Astrocyte of the spinal cord (primary cell): ENCODE data around the gene SERPING1.

Source experiments
- DNase-seq: peaks from one replicate; pipeline ENCODE4 v3.0.0; 2011; ENCODE audit warnings: low read depth, low spot score
- H3K4me3 ChIP-seq: 2 replicates; pipeline ENCODE4 v1.5.1; 2011; ENCODE audit warnings: low read depth, mild to moderate bottlenecking, low read length, moderate library complexity
- in situ Hi-C: cut with HindIII; loops from 2 replicates; pipeline ENCODE4 v1.10.0; 2017; ENCODE audit warnings: low sequenced_read_pairs
- TF ChIP-seq, protein P1 (sequence below): IDR thresholded peaks from 2 replicates; pipeline ENCODE4 v1.5.1; 2012; ENCODE audit warnings: low read depth, mild to moderate bottlenecking, low read length, inconsistent platforms

SERPING1 gene

DNA sequence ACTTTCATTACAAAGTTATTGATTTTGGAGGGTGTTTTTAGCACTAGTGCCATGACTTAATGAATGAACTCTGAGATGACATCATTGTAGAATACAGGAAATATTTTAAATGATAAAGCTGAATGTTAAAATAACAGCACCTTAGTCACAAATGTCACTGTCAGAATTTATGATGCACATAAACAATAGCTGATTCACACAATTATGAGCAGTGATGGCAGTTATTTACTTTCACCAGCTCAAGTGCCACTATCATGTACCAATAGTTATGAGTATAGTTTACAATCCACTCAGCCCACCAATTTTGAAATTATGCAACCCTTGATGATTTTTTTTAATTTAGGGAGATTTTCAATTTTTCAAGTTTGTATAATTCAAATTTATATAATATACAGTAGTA, 23.0 kb downstream of the SERPING1 start:
- TF ChIP-seq, protein P1, sequence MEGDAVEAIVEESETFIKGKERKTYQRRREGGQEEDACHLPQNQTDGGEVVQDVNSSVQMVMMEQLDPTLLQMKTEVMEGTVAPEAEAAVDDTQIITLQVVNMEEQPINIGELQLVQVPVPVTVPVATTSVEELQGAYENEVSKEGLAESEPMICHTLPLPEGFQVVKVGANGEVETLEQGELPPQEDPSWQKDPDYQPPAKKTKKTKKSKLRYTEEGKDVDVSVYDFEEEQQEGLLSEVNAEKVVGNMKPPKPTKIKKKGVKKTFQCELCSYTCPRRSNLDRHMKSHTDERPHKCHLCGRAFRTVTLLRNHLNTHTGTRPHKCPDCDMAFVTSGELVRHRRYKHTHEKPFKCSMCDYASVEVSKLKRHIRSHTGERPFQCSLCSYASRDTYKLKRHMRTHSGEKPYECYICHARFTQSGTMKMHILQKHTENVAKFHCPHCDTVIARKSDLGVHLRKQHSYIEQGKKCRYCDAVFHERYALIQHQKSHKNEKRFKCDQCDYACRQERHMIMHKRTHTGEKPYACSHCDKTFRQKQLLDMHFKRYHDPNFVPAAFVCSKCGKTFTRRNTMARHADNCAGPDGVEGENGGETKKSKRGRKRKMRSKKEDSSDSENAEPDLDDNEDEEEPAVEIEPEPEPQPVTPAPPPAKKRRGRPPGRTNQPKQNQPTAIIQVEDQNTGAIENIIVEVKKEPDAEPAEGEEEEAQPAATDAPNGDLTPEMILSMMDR, result no peak
- in situ Hi-C loops, result no loop called here
- no peak for DNase-seq
- no peak overlapping the region for H3K4me3 ChIP-seq

DNA sequence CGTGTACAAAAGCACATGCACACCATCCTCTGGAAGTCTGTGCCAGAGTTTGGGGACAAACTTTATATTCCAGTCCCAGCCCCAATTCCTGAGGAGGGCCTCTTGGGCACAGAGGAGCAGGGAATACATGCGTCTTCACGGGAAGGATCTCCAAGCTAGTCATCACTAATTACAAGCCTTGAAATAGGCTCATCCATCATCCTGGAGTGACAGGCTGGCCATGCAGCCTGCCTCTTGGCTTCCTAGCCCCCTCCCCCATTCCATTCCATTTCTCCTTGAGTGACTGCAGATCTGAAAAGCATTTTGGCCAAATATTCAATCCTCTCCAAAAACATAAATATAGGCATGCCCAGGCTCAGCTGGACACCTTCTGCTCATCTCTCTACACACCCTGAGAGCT, 24.8 kb downstream of the SERPING1 start:
- in situ Hi-C loops, result no loop called here
- DNase-seq, result no peak
- TF ChIP-seq, protein P1, result no peak
- H3K4me3 ChIP-seq, result no peak overlapping the region

DNA sequence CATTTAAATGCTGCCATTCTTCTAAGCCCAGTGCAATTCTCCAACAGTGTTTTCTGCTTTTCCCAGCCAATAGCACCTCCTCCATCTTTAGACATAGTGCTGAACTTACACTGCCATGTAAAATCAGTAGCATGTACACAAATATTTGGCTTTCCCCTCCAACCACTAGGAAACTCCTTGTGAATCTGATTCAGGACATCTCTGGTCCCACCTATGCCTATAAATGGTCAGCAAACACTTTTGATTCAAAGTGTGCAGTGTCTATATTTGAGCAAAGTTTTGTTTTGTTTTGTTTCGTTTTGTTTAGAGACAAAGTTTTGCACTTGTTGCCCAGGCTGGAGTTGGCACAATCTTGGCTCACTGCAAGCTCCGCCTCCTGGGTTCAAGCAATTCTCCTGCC, 27.4 kb downstream of the SERPING1 start:
- TF ChIP-seq, protein P1, result no peak
- DNase-seq, result no peak
- H3K4me3 ChIP-seq, result no peak overlapping the region
- in situ Hi-C loops, result no loop called here

DNA sequence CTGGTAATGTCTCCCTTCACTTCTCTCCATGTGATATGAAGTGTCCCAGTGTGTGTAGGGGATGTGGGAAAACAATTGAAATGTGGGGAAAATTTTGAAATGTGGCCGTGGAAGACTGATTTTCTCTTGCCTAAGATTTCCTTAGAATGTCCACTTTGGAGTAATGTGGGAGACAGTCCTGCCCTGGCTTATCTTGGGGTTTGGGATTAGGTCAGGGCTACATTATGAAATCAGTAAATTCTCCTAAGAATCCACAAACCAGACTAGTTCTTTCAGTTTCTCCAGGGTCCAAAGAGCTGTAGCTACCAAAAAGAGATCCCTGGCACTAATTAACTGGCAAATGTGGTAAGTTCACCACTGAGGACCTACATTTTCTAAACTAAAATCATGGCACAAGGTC, 29.4 kb downstream of the SERPING1 start:
- no peak for DNase-seq
- in situ Hi-C loops, result no loop called here
- no peak overlapping the region for H3K4me3 ChIP-seq
- TF ChIP-seq, protein P1, result no peak

DNA sequence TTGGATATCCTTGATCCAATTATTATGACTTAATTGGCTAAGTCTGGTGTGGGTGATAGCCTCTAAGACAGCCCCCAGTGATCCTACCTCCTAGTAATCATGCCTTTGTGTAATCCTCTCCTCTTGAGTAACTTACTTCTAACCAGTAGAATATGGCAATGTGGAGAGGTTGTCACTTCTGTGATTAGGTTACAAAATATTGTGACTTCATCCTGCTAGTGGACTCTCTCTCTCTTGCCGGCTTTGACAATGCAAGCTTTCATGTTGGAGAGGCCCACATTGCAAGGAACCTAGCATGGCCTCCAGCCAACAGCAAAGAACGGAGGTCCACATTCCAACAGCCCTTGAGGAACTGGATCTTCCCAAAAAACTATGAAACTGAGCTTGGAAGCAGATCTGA, 32.7 kb downstream of the SERPING1 start:
- DNase-seq, result no peak
- in situ Hi-C loops, result no loop called here
- TF ChIP-seq, protein P1, result no peak
- H3K4me3 ChIP-seq, result no peak overlapping the region

DNA sequence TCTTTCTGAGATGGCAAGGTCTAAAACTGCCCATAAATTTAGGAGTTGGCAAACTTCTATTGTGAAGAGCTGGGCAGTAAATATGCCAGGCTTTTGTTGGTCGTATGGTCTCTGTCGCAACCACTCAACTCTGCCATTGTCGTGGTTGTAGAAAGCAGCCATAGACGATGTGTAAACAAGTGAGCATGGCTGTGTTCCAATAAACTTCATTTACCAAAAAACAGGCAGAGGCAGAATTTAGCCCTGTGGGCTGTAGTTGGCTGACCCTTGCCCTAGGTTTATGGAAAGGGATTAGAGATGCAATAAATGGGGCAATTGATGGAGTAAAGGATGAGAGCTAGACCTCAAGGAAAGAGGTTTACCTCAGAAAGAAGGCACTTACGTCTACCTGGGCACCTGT, 34.6 kb downstream of the SERPING1 start:
- H3K4me3 ChIP-seq, result no peak overlapping the region
- no peak for DNase-seq
- in situ Hi-C loops, result no loop called here
- TF ChIP-seq, protein P1, result no peak
